Astrocyte (in vitro differentiated cells and primary cell): ENCODE results near the gene TSPEAR.

Experiments
- EZH2 ChIP-seq: IDR thresholded peaks from 2 replicates; pipeline ENCODE4 v1.6.1; 2012; ENCODE audit warnings: mild to moderate bottlenecking, low read length, inconsistent platforms; ENCODE audit not compliant: insufficient read depth
- TF ChIP-seq, protein P1 (sequence below): IDR thresholded peaks from 2 replicates; pipeline ENCODE4 v1.5.1; 2011; ENCODE audit warnings: low read depth, mild to moderate bottlenecking, inconsistent platforms, low read length, moderate library complexity; ENCODE audit not compliant: insufficient read depth

DNA sequence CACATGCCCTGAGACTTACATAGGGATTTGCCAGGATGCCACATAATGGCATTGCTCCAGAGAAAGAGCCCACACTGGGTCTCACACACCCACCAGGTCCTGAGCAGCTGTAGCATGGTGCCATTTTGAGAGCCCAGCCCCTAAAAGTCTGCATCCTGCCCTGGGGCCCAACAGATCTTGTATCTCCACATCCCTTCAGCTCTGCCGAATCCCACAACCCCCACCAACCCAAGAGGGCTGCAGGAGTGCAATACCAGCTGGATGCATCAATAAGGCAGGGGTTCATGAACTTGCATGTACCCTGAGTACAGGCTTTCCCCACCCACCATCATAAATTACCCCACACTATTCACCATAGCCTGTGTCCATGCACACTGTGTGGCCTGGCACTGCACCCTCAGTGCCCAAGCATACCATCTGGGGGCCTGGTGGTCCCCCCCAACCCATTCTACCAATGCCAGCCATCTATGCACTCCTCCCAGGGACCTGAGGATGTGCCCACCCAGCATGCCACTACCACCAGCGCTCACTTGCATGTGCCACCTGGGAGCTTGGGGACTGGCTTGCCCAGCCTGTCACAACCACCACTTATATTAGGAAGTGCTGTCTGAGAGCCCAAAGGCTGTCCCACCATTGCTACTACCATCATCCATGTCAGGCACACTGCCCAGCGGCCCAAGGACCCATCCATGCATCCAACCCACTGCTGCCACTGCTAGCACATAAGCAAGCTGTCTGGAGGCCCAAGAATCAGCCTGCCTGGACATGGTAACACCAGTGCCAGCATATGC, 40.5 kb downstream of the TSPEAR start:
- TF ChIP-seq, protein P1, sequence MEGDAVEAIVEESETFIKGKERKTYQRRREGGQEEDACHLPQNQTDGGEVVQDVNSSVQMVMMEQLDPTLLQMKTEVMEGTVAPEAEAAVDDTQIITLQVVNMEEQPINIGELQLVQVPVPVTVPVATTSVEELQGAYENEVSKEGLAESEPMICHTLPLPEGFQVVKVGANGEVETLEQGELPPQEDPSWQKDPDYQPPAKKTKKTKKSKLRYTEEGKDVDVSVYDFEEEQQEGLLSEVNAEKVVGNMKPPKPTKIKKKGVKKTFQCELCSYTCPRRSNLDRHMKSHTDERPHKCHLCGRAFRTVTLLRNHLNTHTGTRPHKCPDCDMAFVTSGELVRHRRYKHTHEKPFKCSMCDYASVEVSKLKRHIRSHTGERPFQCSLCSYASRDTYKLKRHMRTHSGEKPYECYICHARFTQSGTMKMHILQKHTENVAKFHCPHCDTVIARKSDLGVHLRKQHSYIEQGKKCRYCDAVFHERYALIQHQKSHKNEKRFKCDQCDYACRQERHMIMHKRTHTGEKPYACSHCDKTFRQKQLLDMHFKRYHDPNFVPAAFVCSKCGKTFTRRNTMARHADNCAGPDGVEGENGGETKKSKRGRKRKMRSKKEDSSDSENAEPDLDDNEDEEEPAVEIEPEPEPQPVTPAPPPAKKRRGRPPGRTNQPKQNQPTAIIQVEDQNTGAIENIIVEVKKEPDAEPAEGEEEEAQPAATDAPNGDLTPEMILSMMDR: no peak
- TF ChIP-seq EZH2: no peak
